D721Med (cell line): ENCODE measurements around the gene MPL.

ENCODE experiments used
- DNase-seq: peaks from one replicate; pipeline ENCODE4 v3.0.0; 2011; ENCODE audit warnings: low spot score; ENCODE audit not compliant: insufficient read length
- FAIRE-seq: peaks from 2 replicates; lab custom pipeline; 2011; peaks lifted over from hg19 to GRCh38; lab: Jason Lieb, UNC
- TF ChIP-seq, protein P1 (sequence below): IDR thresholded peaks from 2 replicates; pipeline ENCODE4 v1.5.1; 2012; ENCODE audit warnings: mild to moderate bottlenecking, control low read depth; ENCODE audit not compliant: insufficient read depth; ENCODE audit errors: missing control alignments

Gene MPL

DNA sequence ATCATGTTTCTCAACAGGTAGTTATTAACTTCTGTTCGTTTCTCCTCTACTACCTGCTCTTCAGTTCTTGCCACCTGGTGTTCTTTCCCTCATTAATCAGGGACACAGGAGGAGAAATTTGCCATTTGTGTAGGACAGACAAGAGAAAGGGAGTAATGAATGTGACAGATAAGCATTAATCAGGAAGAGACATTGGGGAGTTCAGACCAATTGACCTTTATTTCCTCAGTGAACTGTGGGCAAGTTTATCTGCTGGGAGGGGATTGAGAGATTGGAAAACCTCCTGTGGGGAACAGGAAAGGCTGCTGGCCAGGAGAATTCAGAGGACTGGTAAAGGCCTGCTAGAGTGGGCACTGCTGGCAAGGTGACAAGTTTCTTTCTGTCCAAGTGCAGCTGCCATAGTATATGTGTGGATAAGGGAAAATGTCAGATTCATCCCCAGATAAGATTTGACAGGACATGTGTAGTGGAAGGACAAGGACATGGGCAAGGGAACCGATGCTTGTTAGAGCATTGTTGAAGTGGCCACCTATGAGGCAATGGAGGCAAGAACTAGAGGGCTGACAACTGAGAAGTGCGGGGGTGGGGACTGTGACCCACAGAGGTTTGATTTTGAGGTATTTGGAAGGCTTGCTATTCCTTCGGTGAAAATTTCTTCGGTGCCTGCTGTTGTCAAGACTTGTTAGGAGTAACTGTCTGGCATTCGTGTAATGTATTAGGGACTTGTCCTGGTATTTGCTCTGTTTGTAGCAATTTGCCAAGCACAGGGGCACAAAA lies 64.7 kb downstream of the MPL start:
- FAIRE-seq (no peak), DNase-seq (no peak)

More for the DNA sequence above, 64.7 kb downstream of the MPL start:
- TF ChIP-seq, protein P1, sequence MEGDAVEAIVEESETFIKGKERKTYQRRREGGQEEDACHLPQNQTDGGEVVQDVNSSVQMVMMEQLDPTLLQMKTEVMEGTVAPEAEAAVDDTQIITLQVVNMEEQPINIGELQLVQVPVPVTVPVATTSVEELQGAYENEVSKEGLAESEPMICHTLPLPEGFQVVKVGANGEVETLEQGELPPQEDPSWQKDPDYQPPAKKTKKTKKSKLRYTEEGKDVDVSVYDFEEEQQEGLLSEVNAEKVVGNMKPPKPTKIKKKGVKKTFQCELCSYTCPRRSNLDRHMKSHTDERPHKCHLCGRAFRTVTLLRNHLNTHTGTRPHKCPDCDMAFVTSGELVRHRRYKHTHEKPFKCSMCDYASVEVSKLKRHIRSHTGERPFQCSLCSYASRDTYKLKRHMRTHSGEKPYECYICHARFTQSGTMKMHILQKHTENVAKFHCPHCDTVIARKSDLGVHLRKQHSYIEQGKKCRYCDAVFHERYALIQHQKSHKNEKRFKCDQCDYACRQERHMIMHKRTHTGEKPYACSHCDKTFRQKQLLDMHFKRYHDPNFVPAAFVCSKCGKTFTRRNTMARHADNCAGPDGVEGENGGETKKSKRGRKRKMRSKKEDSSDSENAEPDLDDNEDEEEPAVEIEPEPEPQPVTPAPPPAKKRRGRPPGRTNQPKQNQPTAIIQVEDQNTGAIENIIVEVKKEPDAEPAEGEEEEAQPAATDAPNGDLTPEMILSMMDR, result no peak
